IPS-20b (cell line): ENCODE data around the gene ITFG1.

Source experiments
- H3K27ac ChIP-seq: one replicate; pipeline ENCODE4 v1.5.1; 2013; ENCODE audit warnings: low read length
- H3K27me3 ChIP-seq: 2 replicates; pipeline ENCODE4 v1.6.1; 2013; ENCODE audit warnings: mild to moderate bottlenecking, low read length, inconsistent platforms; ENCODE audit not compliant: insufficient read depth
- H3K36me3 ChIP-seq: 2 replicates; pipeline ENCODE4 v1.6.1; 2013; ENCODE audit warnings: low read depth, mild to moderate bottlenecking, inconsistent platforms, low read length, moderate library complexity; ENCODE audit not compliant: insufficient read depth
- H3K4me1 ChIP-seq: 2 replicates; pipeline ENCODE4 v1.6.1; 2013; ENCODE audit warnings: mild to moderate bottlenecking, control low read depth, inconsistent platforms, low read length, moderate library complexity; ENCODE audit not compliant: insufficient read depth
- H3K4me3 ChIP-seq: 2 replicates; pipeline ENCODE4 v1.5.1; 2013; ENCODE audit warnings: mild to moderate bottlenecking, low read length, inconsistent platforms
- H3K9ac ChIP-seq: 2 replicates; pipeline ENCODE4 v1.6.1; 2013; ENCODE audit warnings: low read depth, mild to moderate bottlenecking, inconsistent platforms, low read length, moderate library complexity
- H3K9me3 ChIP-seq: 2 replicates; pipeline ENCODE4 v1.6.1; 2013; ENCODE audit warnings: mild to moderate bottlenecking, low read depth, low read length, inconsistent platforms; ENCODE audit not compliant: insufficient read depth

ITFG1 gene

GRCh38 chr16:47316442-47317015, 144.3 kb downstream of the ITFG1 start:
- Histone ChIP-seq H3K9me3 (no peaks in the 10 kb centered on the region), H3K9ac (no peak overlapping the region), H3K36me3 (no peaks in the 10 kb centered on the region), H3K27ac (no peak overlapping the region), H3K4me1 (peaks cover 26% of the 10 kb centered on the region), H3K4me3 (no peak overlapping the region), H3K27me3 (no peaks in the 10 kb centered on the region)

- no peak overlapping the region for H3K9ac ChIP-seq
- peaks cover 28% of the 10 kb centered on the region for H3K4me1 ChIP-seq
- H3K9me3 ChIP-seq, result no peaks in the 10 kb centered on the region
- no peak overlapping the region for H3K27ac ChIP-seq
- no peaks in the 10 kb centered on the region for H3K27me3 ChIP-seq
- H3K36me3 ChIP-seq, result no peaks in the 10 kb centered on the region
- peak overlapping the region; percentile 47; the same call in 1 of the 2 replicates for H3K4me3 ChIP-seq
Observed at GRCh38 chr16:47311738-47312505, 148.9 kb downstream of the ITFG1 start.

- Histone ChIP-seq H3K9me3 (no peaks in the 10 kb centered on the region), H3K27me3 (no peaks in the 10 kb centered on the region), H3K36me3 (no peaks in the 10 kb centered on the region), H3K4me1 (peaks cover 19% of the 10 kb centered on the region; the same call in 1 of the 2 replicates), H3K27ac (no peak overlapping the region), H3K9ac (no peak overlapping the region), H3K4me3 (no peak overlapping the region)
Observed at GRCh38 chr16:47310792-47311211, 150.1 kb downstream of the ITFG1 start.

GRCh38 chr16:47309581-47310312, 151.1 kb downstream of the ITFG1 start:
- no peaks in the 10 kb centered on the region for H3K9me3 ChIP-seq
- no peak overlapping the region for H3K9ac ChIP-seq
- no peak overlapping the region for H3K4me3 ChIP-seq
- no peaks in the 10 kb centered on the region for H3K36me3 ChIP-seq
- no peak overlapping the region for H3K27ac ChIP-seq
- no peaks in the 10 kb centered on the region for H3K27me3 ChIP-seq
- peaks cover 19% of the 10 kb centered on the region; the same call in 1 of the 2 replicates for H3K4me1 ChIP-seq

GRCh38 chr16:47308601-47309000, 152.3 kb downstream of the ITFG1 start:
- Histone ChIP-seq H3K27me3 (no peaks in the 10 kb centered on the region), H3K9ac (no peak overlapping the region), H3K27ac (no peak overlapping the region), H3K4me1 (peaks cover 19% of the 10 kb centered on the region; the same call in 1 of the 2 replicates), H3K36me3 (no peaks in the 10 kb centered on the region), H3K4me3 (no peak overlapping the region), H3K9me3 (no peaks in the 10 kb centered on the region)

- no peaks in the 10 kb centered on the region for H3K9me3 ChIP-seq
- H3K4me1 ChIP-seq, result no peaks in the 10 kb centered on the region
- no peak overlapping the region for H3K27ac ChIP-seq
- H3K36me3 ChIP-seq, result no peaks in the 10 kb centered on the region
- H3K9ac ChIP-seq, result no peak overlapping the region
- H3K27me3 ChIP-seq, result no peaks in the 10 kb centered on the region
- no peak overlapping the region for H3K4me3 ChIP-seq
Observed at GRCh38 chr16:47304563-47304962, 156.3 kb downstream of the ITFG1 start.

- Histone ChIP-seq H3K27ac (no peak overlapping the region), H3K36me3 (no peaks in the 10 kb centered on the region), H3K4me3 (no peak overlapping the region), H3K4me1 (no peaks in the 10 kb centered on the region), H3K9me3 (no peaks in the 10 kb centered on the region), H3K27me3 (no peaks in the 10 kb centered on the region), H3K9ac (no peak overlapping the region)
Observed at GRCh38 chr16:47299587-47299986, 161.3 kb downstream of the ITFG1 start.

DNA sequence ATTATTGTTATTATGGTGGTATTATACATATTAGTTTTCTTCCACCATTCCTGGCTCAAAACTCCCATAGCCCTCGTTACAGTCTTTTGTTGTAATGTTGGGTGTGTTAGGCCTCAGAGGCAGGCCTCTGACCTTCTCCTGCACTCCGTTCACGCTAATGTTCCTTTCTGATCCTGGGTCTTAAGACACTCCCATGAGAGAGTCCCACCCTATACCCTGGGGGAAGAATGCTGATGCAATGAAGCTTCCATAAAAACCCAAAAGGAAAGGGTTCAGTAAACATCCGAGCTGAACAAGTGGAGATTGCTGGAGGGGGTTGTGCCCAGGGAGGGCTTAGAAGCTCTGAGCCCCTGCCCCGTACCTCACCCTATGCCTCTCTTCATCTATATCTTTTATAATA, 175.9 kb downstream of the ITFG1 start:
- Histone ChIP-seq H3K9me3 (peaks cover 7% of the 10 kb centered on the region; the same call in 1 of the 2 replicates), H3K27ac (no peak overlapping the region), H3K36me3 (no peaks in the 10 kb centered on the region), H3K9ac (no peak overlapping the region), H3K4me3 (no peak overlapping the region), H3K4me1 (no peaks in the 10 kb centered on the region), H3K27me3 (no peaks in the 10 kb centered on the region)

DNA sequence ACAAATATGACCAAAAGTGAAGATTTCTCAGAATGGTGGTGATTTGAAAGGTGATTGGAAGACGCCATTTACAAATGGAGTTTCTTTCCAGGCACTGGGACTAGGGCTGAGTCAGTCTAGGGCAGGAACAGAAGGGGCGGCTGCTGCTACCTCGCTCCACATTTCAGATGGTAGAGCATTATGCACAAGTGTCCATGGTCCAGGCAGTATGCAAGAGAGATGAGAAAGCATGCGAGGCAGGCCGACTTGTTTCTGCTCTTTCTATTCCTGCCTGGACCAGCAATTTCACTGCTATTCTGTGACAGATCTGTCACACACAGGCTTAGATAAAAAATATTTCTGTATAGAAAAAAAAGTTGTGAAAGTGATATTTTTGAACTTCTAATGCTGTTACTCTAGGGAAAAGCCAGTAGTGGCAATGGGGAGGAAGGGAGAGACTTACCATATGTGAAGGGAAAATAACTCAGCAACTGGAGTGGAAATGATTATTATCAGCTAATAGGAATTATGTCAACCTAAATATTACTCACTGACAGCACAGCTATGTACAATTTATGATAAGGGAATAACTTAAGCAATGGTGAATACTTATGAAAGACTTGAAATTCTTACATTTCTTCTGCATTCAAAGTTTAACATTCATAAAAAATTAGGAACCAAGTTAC, 182.4 kb downstream of the ITFG1 start:
- Histone ChIP-seq H3K9ac (no peak overlapping the region), H3K4me1 (no peaks in the 10 kb centered on the region), H3K36me3 (no peaks in the 10 kb centered on the region), H3K9me3 (peaks cover 2% of the 10 kb centered on the region; the same call in 1 of the 2 replicates), H3K27me3 (no peaks in the 10 kb centered on the region), H3K4me3 (no peak overlapping the region), H3K27ac (no peak overlapping the region)

DNA sequence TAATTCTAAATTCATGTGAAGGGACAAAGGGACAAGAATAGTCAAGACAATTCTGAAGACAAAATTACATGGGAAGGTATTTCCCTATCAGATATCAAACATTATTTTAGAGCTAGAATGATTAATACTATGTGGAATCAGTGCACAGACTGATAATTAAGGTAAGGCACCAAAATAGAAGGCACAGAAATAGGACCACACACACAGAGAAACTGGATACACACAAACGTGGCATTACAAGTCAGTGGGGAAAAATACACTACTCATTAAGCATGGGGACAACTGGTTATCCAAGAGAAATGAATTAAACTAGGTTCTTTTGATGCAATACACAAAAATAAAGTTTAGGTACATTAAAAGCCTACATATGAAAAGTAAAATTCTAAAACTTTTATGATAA, 184.3 kb downstream of the ITFG1 start:
- no peaks in the 10 kb centered on the region for H3K36me3 ChIP-seq
- H3K9ac ChIP-seq, result no peak overlapping the region
- H3K9me3 ChIP-seq, result no peaks in the 10 kb centered on the region
- H3K27me3 ChIP-seq, result no peaks in the 10 kb centered on the region
- H3K4me1 ChIP-seq, result no peaks in the 10 kb centered on the region
- H3K4me3 ChIP-seq, result no peak overlapping the region
- H3K27ac ChIP-seq, result no peak overlapping the region

DNA sequence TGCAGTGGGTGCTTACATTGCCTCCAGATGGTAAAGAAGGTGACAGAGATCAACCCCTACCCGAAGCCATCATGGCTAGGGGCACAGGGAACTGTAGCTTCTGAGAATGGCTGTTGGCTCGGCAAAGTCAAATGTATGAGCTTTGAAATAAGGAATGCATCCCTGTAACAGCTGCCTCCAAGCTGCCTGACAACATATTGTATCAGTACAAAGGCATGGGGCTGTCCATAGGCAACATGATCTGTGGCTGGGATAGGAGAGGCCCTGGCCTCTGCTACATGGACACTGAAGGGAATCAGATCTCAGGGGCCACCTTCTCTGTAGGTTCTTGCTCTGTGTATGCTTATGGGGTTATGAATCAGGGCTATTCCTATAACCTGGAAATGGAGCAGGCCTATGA, 197.9 kb downstream of the ITFG1 start:
- Histone ChIP-seq H3K9me3 (no peaks in the 10 kb centered on the region), H3K4me3 (no peak overlapping the region), H3K4me1 (no peaks in the 10 kb centered on the region), H3K27ac (no peak overlapping the region), H3K9ac (no peak overlapping the region), H3K36me3 (peaks cover 7% of the 10 kb centered on the region; the same call in 1 of the 2 replicates), H3K27me3 (no peaks in the 10 kb centered on the region)
